Measurements from ENCODE around the gene GBA2.

GRCh38 chr9:35771075-35771433 lies 22.0 kb upstream of the GBA2 start:
- TF ChIP-seq CTCF (IDR thresholded peaks at IDR 0.05): no peak
- TF ChIP-seq POLR2A (IDR thresholded peaks at IDR 0.05): no peak

All from Peyer's patch (tissue), 4 donors.